Middle frontal gyrus (tissue), 1 donor: Measurements from ENCODE around the gene WDR86.

Experiments
- DNase-seq: peaks from one replicate; pipeline ENCODE4 v3.0.0-alpha.2; 2015; ENCODE audit warnings: low spot score; ENCODE audit errors: extremely low spot score

Gene WDR86

GRCh38 chr7:151440799-151441445 lies 31.1 kb upstream of the WDR86 start:
- DNase-seq = no peak

- DNase-seq = no peak
Measured at GRCh38 chr7:151439855-151440798, 30.3 kb upstream of the WDR86 start, which contains the start of gene CRYGN. Gene CRYGN (minus strand): TSS chr7:151440141. CDS start chr7:151439917, 224 bp downstream.

GRCh38 chr7:151438864-151439601 lies 29.2 kb upstream of the WDR86 start:
- no peak for DNase-seq

GRCh38 chr7:151437866-151438516 lies 28.2 kb upstream of the WDR86 start:
- DNase-seq = no peak

GRCh38 chr7:151437159-151437553 lies 27.3 kb upstream of the WDR86 start:
- no peak for DNase-seq

GRCh38 chr7:151436446-151437158 lies 26.8 kb upstream of the WDR86 start:
- DNase-seq = no peak

- no peak for DNase-seq
Measured at GRCh38 chr7:151435971-151436370, 26.1 kb upstream of the WDR86 start.

- DNase-seq = no peak
Measured at GRCh38 chr7:151435103-151435916, 25.5 kb upstream of the WDR86 start.

- DNase-seq = no peak
Measured at GRCh38 chr7:151434549-151434948, 24.7 kb upstream of the WDR86 start.

GRCh38 chr7:151433721-151434400 lies 24.0 kb upstream of the WDR86 start:
- DNase-seq = no peak

- DNase-seq = no peak
Measured at GRCh38 chr7:151432658-151433521, 23.1 kb upstream of the WDR86 start.

- no peak for DNase-seq
Measured at GRCh38 chr7:151431768-151432311, 22.0 kb upstream of the WDR86 start.

- DNase-seq = no peak
Measured at GRCh38 chr7:151431281-151431767, 21.5 kb upstream of the WDR86 start.

- no peak for DNase-seq
Measured at GRCh38 chr7:151430391-151431205, 20.8 kb upstream of the WDR86 start.

- DNase-seq = no peak
Measured at GRCh38 chr7:151429560-151430331, 19.9 kb upstream of the WDR86 start.

GRCh38 chr7:151429237-151429559 lies 19.4 kb upstream of the WDR86 start:
- no peak for DNase-seq
